PC-3 (cell line): Measurements from ENCODE around the gene TNXB. TPM values are rescaled to one million over a fixed set of nuclear protein-coding genes. Genes with fewer than 3 reads are reported as not detected.

ENCODE experiments used
- ATAC-seq: fragments of 200-7000 bp; cut with Tn5 transposase; 2 replicates; pipeline ENCODE4 v1.9.1; 2020; ENCODE audit warnings: mild to moderate bottlenecking, moderate library complexity
- BruUV-seq: library from RNA; stranded (reverse); fragments of 400-500 nt; replicated peaks from 2 replicates; lab custom pipeline; 2021; lab: Mats Ljungman, UMichigan
- CTCF ChIA-PET: fragments of 300-600 bp; sonication (Branson Sonifier 250); formaldehyde crosslinking; loops from one replicate; lab custom pipeline; 2022; ENCODE audit warnings: antibody characterized with exemption; lab: Charles Lee
- POLR2A ChIA-PET: fragments of 300-600 bp; sonication (Branson Sonifier 250); formaldehyde crosslinking; loops from one replicate; lab custom pipeline; 2022; ENCODE audit warnings: antibody characterized with exemption; ENCODE audit not compliant: unreplicated experiment; lab: Charles Lee
- DNase-seq: peaks from one replicate; pipeline ENCODE4 v3.0.0-alpha.2; 2015
- H2AFZ ChIP-seq: fragments of 300-600 bp; sonication (generic); 2 replicates; pipeline ENCODE4 v1.6.0; 2016; ENCODE audit warnings: antibody characterized with exemption, low read length
- H3F3A ChIP-seq: fragments of 300-600 bp; sonication (generic); one replicate; pipeline ENCODE4 v1.6.0; 2017; ENCODE audit warnings: antibody characterized with exemption, low read length, control low read depth, mild to moderate bottlenecking; ENCODE audit not compliant: unreplicated experiment
- H3K27ac ChIP-seq: fragments of 300-600 bp; sonication (generic); 2 replicates; pipeline ENCODE4 v1.5.1; 2016; ENCODE audit warnings: mild to moderate bottlenecking, low read length
- H3K27me3 ChIP-seq: fragments of 300-600 bp; sonication (generic); 2 replicates; pipeline ENCODE4 v1.6.1; 2016; ENCODE audit warnings: low read length, mixed read lengths
- H3K36me3 ChIP-seq: fragments of 300-600 bp; sonication (generic); 2 replicates; pipeline ENCODE4 v1.6.1; 2016; ENCODE audit warnings: low read depth, mixed run types, low read length, mixed read lengths
- H3K4me1 ChIP-seq: fragments of 300-600 bp; sonication (generic); 2 replicates; pipeline ENCODE4 v1.5.1; 2016; ENCODE audit warnings: low read length; ENCODE audit not compliant: insufficient read depth
- H3K4me2 ChIP-seq: fragments of 300-600 bp; sonication (generic); 2 replicates; pipeline ENCODE4 v1.6.0; 2016; ENCODE audit warnings: low read length
- H3K4me3 ChIP-seq: fragments of 300-600 bp; sonication (generic); 2 replicates; pipeline ENCODE4 v1.5.1; 2016; ENCODE audit warnings: mild to moderate bottlenecking, low read length, mixed read lengths
- H3K79me2 ChIP-seq: fragments of 300-600 bp; sonication (generic); 2 replicates; pipeline ENCODE4 v1.6.1; 2017; ENCODE audit warnings: low read length, mixed read lengths
- H3K9ac ChIP-seq: fragments of 300-600 bp; sonication (generic); 2 replicates; pipeline ENCODE4 v1.6.0; 2016; ENCODE audit warnings: mild to moderate bottlenecking, low read length
- H3K9me2 ChIP-seq: fragments of 300-600 bp; sonication (generic); replicated peaks from 2 replicates; pipeline ENCODE4 v1.6.1; 2016; ENCODE audit warnings: mixed run types, low read length, mixed read lengths
- H3K9me3 ChIP-seq: fragments of 300-600 bp; sonication (generic); 2 replicates; pipeline ENCODE4 v1.6.1; 2016; ENCODE audit warnings: low read length, mixed read lengths
- H4K20me1 ChIP-seq: fragments of 300-600 bp; sonication (generic); 2 replicates; pipeline ENCODE4 v1.6.1; 2016; ENCODE audit warnings: low read length, mixed read lengths
- CTCF ChIP-seq: fragments of 300-600 bp; sonication (generic); conservative IDR thresholded peaks from 2 replicates; pipeline ENCODE4 v1.5.1; 2017; ENCODE audit warnings: antibody characterized with exemption, low read depth, mild to moderate bottlenecking, low read length
- EZH2 ChIP-seq: fragments of 300-600 bp; sonication (generic); IDR thresholded peaks from one replicate; pipeline ENCODE4 v1.6.1; 2017; ENCODE audit warnings: antibody characterized with exemption, mild to moderate bottlenecking, low read length; ENCODE audit not compliant: unreplicated experiment
- EZH2phosphoT487 ChIP-seq: fragments of 300-600 bp; sonication (generic); IDR thresholded peaks from 2 replicates; pipeline ENCODE4 v1.6.1; 2018; ENCODE audit warnings: mild to moderate bottlenecking, antibody characterized with exemption, low read length, borderline replicate concordance
- intact Hi-C: fragments of 100-400 bp; cut with micrococcal nuclease; formaldehyde crosslinking; loops from 2 replicates; pipeline ENCODE4 v1.9.0; 2023
- total RNA-seq: library from RNA; depleted of rRNA; stranded (reverse); fragments of >200 nt; gene quantifications from 2 replicates; pipeline ENCODE4 v1.2.3, GENCODE V29; 2014

The TNXB gene
- total RNA-seq, 1 experiment from 2014 or later, result 2.9 TPM

GRCh38 chr6:32140420-32141046, 31.4 kb upstream of the TNXB start:
- H3K79me2 ChIP-seq, result no peaks in the 10 kb centered on the region
- H3K9me2 ChIP-seq, result no peaks in the 10 kb centered on the region
- no peak overlapping the region for H3K27ac ChIP-seq
- H3K27me3 ChIP-seq, result no peaks in the 10 kb centered on the region
- BruUV-seq, result no TSS peak
- no peaks in the 10 kb centered on the region for H3K36me3 ChIP-seq
- H3K4me1 ChIP-seq, result no peaks in the 10 kb centered on the region
- intact Hi-C loops, result no loop called here
- H3F3A ChIP-seq, result no peaks in the 10 kb centered on the region
- H3K4me3 ChIP-seq, result no peak overlapping the region
- H3K9ac ChIP-seq, result no peak overlapping the region
- no peaks in the 10 kb centered on the region for H4K20me1 ChIP-seq
- H3K4me2 ChIP-seq, result no peak overlapping the region
- ChIA-PET CTCF (no interaction called here), POLR2A (no interaction called here)
- H2AFZ ChIP-seq, result no peak overlapping the region
- ATAC-seq, result no peak
- H3K9me3 ChIP-seq, result no peaks in the 10 kb centered on the region
- DNase-seq, result no peak
- TF ChIP-seq EZH2, result no peak
- no peak for TF ChIP-seq CTCF
- no peak for TF ChIP-seq EZH2phosphoT487

- H3F3A ChIP-seq, result no peaks in the 10 kb centered on the region
- H3K79me2 ChIP-seq, result no peaks in the 10 kb centered on the region
- H3K27me3 ChIP-seq, result no peaks in the 10 kb centered on the region
- DNase-seq (no peak), ATAC-seq (no peak)
- H3K36me3 ChIP-seq, result no peaks in the 10 kb centered on the region
- no peaks in the 10 kb centered on the region for H4K20me1 ChIP-seq
- H3K9me2 ChIP-seq, result no peaks in the 10 kb centered on the region
- no peaks in the 10 kb centered on the region for H3K4me1 ChIP-seq
- POLR2A ChIA-PET, result no interaction called here
- H3K4me3 ChIP-seq, result no peak overlapping the region
- H3K9me3 ChIP-seq, result no peaks in the 10 kb centered on the region
- BruUV-seq, result no TSS peak
- H3K27ac ChIP-seq, result no peak overlapping the region
- no peak for TF ChIP-seq EZH2
- TF ChIP-seq CTCF, result no peak
- TF ChIP-seq EZH2phosphoT487, result no peak
- intact Hi-C loops, result no loop called here
- CTCF ChIA-PET, result no interaction called here
- H3K9ac ChIP-seq, result no peak overlapping the region
- H2AFZ ChIP-seq, result no peak overlapping the region
- no peak overlapping the region for H3K4me2 ChIP-seq
These were observed 30.5 kb upstream of the TNXB start for GRCh38 chr6:32139590-32139989.

- POLR2A ChIA-PET, result no interaction called here
- BruUV-seq, result no TSS peak
These were observed 28.3 kb upstream of the TNXB start for GRCh38 chr6:32137454-32137853.

More at GRCh38 chr6:32137454-32137853, 28.3 kb upstream of the TNXB start:
- no peak overlapping the region for H2AFZ ChIP-seq
- no peaks in the 10 kb centered on the region for H3K9me3 ChIP-seq
- no peaks in the 10 kb centered on the region for H3F3A ChIP-seq
- H3K9ac ChIP-seq, result no peak overlapping the region
- no peaks in the 10 kb centered on the region for H3K27me3 ChIP-seq
- H3K27ac ChIP-seq, result no peak overlapping the region
- no peaks in the 10 kb centered on the region for H3K79me2 ChIP-seq
- H4K20me1 ChIP-seq, result no peaks in the 10 kb centered on the region
- no peaks in the 10 kb centered on the region for H3K36me3 ChIP-seq
- ATAC-seq, result no peak
- TF ChIP-seq CTCF, result no peak
- no peak for TF ChIP-seq EZH2phosphoT487
- TF ChIP-seq EZH2, result no peak
- no peak for DNase-seq
- intact Hi-C loops, result no loop called here
- no peak overlapping the region for H3K4me2 ChIP-seq
- H3K4me3 ChIP-seq, result no peak overlapping the region
- H3K4me1 ChIP-seq, result no peaks in the 10 kb centered on the region
- CTCF ChIA-PET, result no interaction called here
- H3K9me2 ChIP-seq, result no peaks in the 10 kb centered on the region
